ENCODE measurements around the gene MSMB.
"Not testable (repeated sequence)": the region's sequence is repeated elsewhere in the genome, so short reads cannot be mapped to it uniquely, and the experiment has no call there.

Gene MSMB

GRCh38 chr10:46046261-46046660 lies at the start of gene MSMB:
Gene MSMB (minus strand): TSS chr10:46046269. CDS start chr10:46046237, 32 bp downstream.
- DNase-seq, result no peak

- DNase-seq, result no peak
Measured at GRCh38 chr10:46094931-46095750, 49.1 kb upstream of the MSMB start.

- no peak for DNase-seq
Measured at GRCh38 chr10:46094197-46094500, 48.1 kb upstream of the MSMB start.

- not testable (repeated sequence) for DNase-seq
Measured at GRCh38 chr10:46093316-46094196, 47.5 kb upstream of the MSMB start.

GRCh38 chr10:46092524-46093081 lies 46.5 kb upstream of the MSMB start:
- DNase-seq, result peak; percentile 93

- DNase-seq, result peak; percentile 63
Measured at GRCh38 chr10:46091828-46092523, 45.9 kb upstream of the MSMB start.

GRCh38 chr10:46091080-46091827 lies 45.2 kb upstream of the MSMB start:
- peak; percentile 37 for DNase-seq

- no peak for DNase-seq
Measured at GRCh38 chr10:46090258-46090812, 44.3 kb upstream of the MSMB start.

GRCh38 chr10:46087381-46087780 lies 41.3 kb upstream of the MSMB start:
- not testable (repeated sequence) for DNase-seq

- no peak for DNase-seq
Measured at GRCh38 chr10:46084321-46085165, 38.5 kb upstream of the MSMB start.

GRCh38 chr10:46080886-46081285 lies 34.8 kb upstream of the MSMB start:
- peak; percentile 68 for DNase-seq

- peak; percentile 97 for DNase-seq
Measured at GRCh38 chr10:46079831-46080585, 33.9 kb upstream of the MSMB start.

- peak; percentile 90 for DNase-seq
Measured at GRCh38 chr10:46077731-46078413, 31.8 kb upstream of the MSMB start.

GRCh38 chr10:46077141-46077554 lies 31.1 kb upstream of the MSMB start:
- DNase-seq, result peak; percentile 98

- no peak for DNase-seq
Measured at GRCh38 chr10:46075869-46076268, 29.8 kb upstream of the MSMB start.

GRCh38 chr10:46074196-46074946 lies 28.3 kb upstream of the MSMB start:
- peak; percentile 31 for DNase-seq

GRCh38 chr10:46073564-46073963 lies 27.5 kb upstream of the MSMB start:
- no peak for DNase-seq

- no peak for DNase-seq
Measured at GRCh38 chr10:46070749-46071148, 24.7 kb upstream of the MSMB start.

Measured in GF-D8 (cell line).